Thyroid gland (tissue), 4 donors: ENCODE measurements around the gene SLC7A9. TPM values are rescaled to one million over a fixed set of nuclear protein-coding genes. Genes with fewer than 3 reads are reported as not detected.
"Not testable (repeated sequence)": the region's sequence is repeated elsewhere in the genome, so short reads cannot be mapped to it uniquely, and the experiment has no call there.

Experiments used
- DNase-seq, 2 donors: peaks; one replicate each; pipeline ENCODE4 v3.0.0-alpha.2; 2019
- H3K27ac ChIP-seq, 3 donors: fragments of 200-600 bp; sonication (generic); 1 replicate in 2 of 3; 2 replicates in 1 of 3; pipeline ENCODE4 v1.5.1; 2016 to 2019; ENCODE audit warnings: mild to moderate bottlenecking in 1 of 3, moderate library complexity in 1 of 3
- H3K27me3 ChIP-seq: fragments of 200-600 bp; sonication (generic); one replicate; pipeline ENCODE4 v1.5.1; 2019
- H3K36me3 ChIP-seq, 2 donors: fragments of 200-600 bp; sonication (generic); one replicate each; pipeline ENCODE4 v1.5.1; 2016 to 2019
- H3K4me1 ChIP-seq, 2 donors: fragments of 200-600 bp; sonication (generic); one replicate each; pipeline ENCODE4 v1.5.1; 2017 to 2019
- H3K4me3 ChIP-seq, 3 donors: fragments of 200-600 bp; sonication (generic); replicated peaks in 1 of 3; 1 replicate in 2 of 3; 2 replicates in 1 of 3; pipeline ENCODE4 v1.5.1; 2016; ENCODE audit warnings: mild to moderate bottlenecking in 1 of 3
- H3K9me3 ChIP-seq: fragments of 200-600 bp; sonication (generic); one replicate; pipeline ENCODE4 v1.5.1; 2017
- CTCF ChIP-seq, 6 experiments: fragments of 200-600 bp in 3 of 6; fragments of 450-650 bp in 3 of 6; sonication (generic) in 3 of 6; IDR thresholded peaks; one replicate each; pipeline ENCODE4 v1.5.1; 2016 to 2019; ENCODE audit warnings: antibody characterized with exemption in 6 of 6, mild to moderate bottlenecking in 2 of 6, inconsistent platforms in 1 of 6, moderate library complexity in 1 of 6
- POLR2A ChIP-seq, 2 donors: fragments of 450-650 bp; IDR thresholded peaks; one replicate each; pipeline ENCODE4 v1.6.1; 2017; ENCODE audit warnings: antibody characterized with exemption in 2 of 2, mild to moderate bottlenecking in 2 of 2, moderate library complexity in 1 of 2
- WGBS, 2 donors: methylation state at CpG; one replicate each; pipeline ENCODE4 v1.1.5; 2017; 5-methylcytosine and 5-hydroxymethylcytosine counted together
- intact Hi-C: fragments of 100-400 bp; cut with DNase I; formaldehyde crosslinking; loops from one replicate; pipeline ENCODE4 v1.15.1; 2023
- total RNA-seq, 4 donors: library from RNA; depleted of rRNA; stranded (reverse); fragments of >200 nt; gene quantifications; one replicate each; pipeline ENCODE4 v1.2.3, GENCODE V29; 2016

The SLC7A9 gene
- total RNA-seq, 4 donors from 2014 or later, result 0.67 to 2.1 (median 0.67) TPM; not detected in 1

GRCh38 chr19:32887572-32888215, 18.1 kb upstream of the SLC7A9 start:
- Histone ChIP-seq H3K27me3 (no peaks in the 10 kb centered on the region), H3K36me3 (no peaks in the 10 kb centered on the region), H3K4me1 (no peaks in the 10 kb centered on the region), H3K27ac (no peak overlapping the region), H3K9me3 (no peaks in the 10 kb centered on the region), H3K4me3 (no peak overlapping the region)
- WGBS, 2 donors, result 82 to 87% methylated on average over 4 of the region's 4 CpGs
- TF ChIP-seq POLR2A (IDR thresholded peaks at IDR 0.05) (no peak), CTCF (IDR thresholded peaks at IDR 0.05) (no peak)
- no peak for DNase-seq
- intact Hi-C loops, result no loop called here

- 87 to 91% methylated on average over 7 of the region's 7 CpGs for WGBS, 2 donors
- no peaks in the 10 kb centered on the region for H3K36me3 ChIP-seq
- no peak overlapping the region for H3K27ac ChIP-seq
- no peaks in the 10 kb centered on the region for H3K27me3 ChIP-seq
- no peaks in the 10 kb centered on the region for H3K9me3 ChIP-seq
- H3K4me3 ChIP-seq, result no peak overlapping the region
- intact Hi-C loops, result no loop called here
- no peak for DNase-seq
- TF ChIP-seq POLR2A (IDR thresholded peaks at IDR 0.05), result no peak
- TF ChIP-seq CTCF (IDR thresholded peaks at IDR 0.05), result no peak
- no peaks in the 10 kb centered on the region for H3K4me1 ChIP-seq
Observed at GRCh38 chr19:32886241-32886640, 16.7 kb upstream of the SLC7A9 start.

GRCh38 chr19:32885255-32885654, 15.7 kb upstream of the SLC7A9 start:
- H3K9me3 ChIP-seq, H3K27ac ChIP-seq, H3K4me1 ChIP-seq, H3K36me3 ChIP-seq, DNase-seq, intact Hi-C loops, H3K27me3 ChIP-seq, H3K4me3 ChIP-seq: not testable (repeated sequence)
- WGBS, 2 donors, result 97% methylated on average over 5 of the region's 5 CpGs

GRCh38 chr19:32881766-32882165, 12.2 kb upstream of the SLC7A9 start:
- no peak overlapping the region for H3K27ac ChIP-seq
- intact Hi-C loops, result no loop called here
- H3K27me3 ChIP-seq, result no peaks in the 10 kb centered on the region
- no peak for DNase-seq
- no peaks in the 10 kb centered on the region for H3K9me3 ChIP-seq
- no peak overlapping the region for H3K4me3 ChIP-seq
- TF ChIP-seq CTCF (IDR thresholded peaks at IDR 0.05) (no peak), POLR2A (IDR thresholded peaks at IDR 0.05) (no peak)
- H3K4me1 ChIP-seq, result no peaks in the 10 kb centered on the region
- H3K36me3 ChIP-seq, result peaks cover 3 to 12% of the 10 kb centered on the region in 2 donors
- 91 to 99% methylated on average over 7 to 12 of the region's 12 CpGs for WGBS, 2 donors

GRCh38 chr19:32880622-32881021, 11.1 kb upstream of the SLC7A9 start:
- no peak for DNase-seq
- TF ChIP-seq POLR2A (IDR thresholded peaks at IDR 0.05) (no peak), CTCF (IDR thresholded peaks at IDR 0.05) (no peak)
- Histone ChIP-seq H3K9me3 (no peaks in the 10 kb centered on the region), H3K4me1 (no peaks in the 10 kb centered on the region), H3K27ac (no peak overlapping the region), H3K27me3 (no peaks in the 10 kb centered on the region), H3K36me3 (peaks cover 3 to 12% of the 10 kb centered on the region in 2 donors), H3K4me3 (no peak overlapping the region)
- WGBS, 2 donors, result 73 to 77% methylated on average over 2 of the region's 2 CpGs
- intact Hi-C loops, result no loop called here
